KG1 (cell line): ENCODE results near the gene PRKG1.
"Not testable (repeated sequence)": the region's sequence is repeated elsewhere in the genome, so short reads cannot be mapped to it uniquely, and the experiment has no call there.

ENCODE experiments used
- DNase-seq: peaks from one replicate; lab custom pipeline; 2025; lab: John Stamatoyannopoulos, UW

Gene PRKG1

DNA sequence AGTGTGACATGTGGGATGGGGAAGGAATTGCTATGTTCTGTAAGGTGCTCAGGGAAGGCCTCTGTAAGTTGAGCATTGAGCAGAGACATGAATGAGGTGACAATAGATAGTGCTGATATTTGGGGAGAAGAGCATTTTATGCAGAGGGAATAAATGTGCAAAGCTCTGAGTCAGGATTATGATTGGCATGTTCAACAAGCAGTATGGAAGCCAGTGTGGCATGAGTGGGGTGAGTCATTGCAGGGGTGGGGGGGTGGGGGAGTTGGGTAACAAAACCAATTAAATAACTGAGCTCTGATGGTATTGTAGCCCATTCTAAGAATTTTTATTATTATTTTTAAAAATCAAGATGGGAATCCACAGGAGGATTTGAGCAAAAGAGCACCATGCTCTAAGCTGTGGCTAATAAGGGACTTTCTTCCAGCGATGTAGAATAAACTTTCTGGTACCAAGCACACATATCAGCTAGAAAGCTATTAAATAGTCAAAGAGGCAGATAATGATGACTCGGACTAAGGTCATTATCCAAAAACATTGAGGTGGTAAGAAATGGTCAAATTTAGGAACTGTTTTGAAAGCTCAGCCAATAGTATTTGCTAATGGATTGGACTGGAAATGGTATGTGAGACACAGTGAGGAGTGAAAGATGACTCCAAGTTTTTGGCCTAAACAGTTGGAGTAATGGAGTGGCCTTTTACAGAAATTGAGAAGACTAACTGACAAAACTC, 96.4 kb downstream of the PRKG1 start:
- no peak for DNase-seq

- no peak for DNase-seq
Measured at GRCh38 chr10:51171946-51172345, 97.7 kb downstream of the PRKG1 start.

DNA sequence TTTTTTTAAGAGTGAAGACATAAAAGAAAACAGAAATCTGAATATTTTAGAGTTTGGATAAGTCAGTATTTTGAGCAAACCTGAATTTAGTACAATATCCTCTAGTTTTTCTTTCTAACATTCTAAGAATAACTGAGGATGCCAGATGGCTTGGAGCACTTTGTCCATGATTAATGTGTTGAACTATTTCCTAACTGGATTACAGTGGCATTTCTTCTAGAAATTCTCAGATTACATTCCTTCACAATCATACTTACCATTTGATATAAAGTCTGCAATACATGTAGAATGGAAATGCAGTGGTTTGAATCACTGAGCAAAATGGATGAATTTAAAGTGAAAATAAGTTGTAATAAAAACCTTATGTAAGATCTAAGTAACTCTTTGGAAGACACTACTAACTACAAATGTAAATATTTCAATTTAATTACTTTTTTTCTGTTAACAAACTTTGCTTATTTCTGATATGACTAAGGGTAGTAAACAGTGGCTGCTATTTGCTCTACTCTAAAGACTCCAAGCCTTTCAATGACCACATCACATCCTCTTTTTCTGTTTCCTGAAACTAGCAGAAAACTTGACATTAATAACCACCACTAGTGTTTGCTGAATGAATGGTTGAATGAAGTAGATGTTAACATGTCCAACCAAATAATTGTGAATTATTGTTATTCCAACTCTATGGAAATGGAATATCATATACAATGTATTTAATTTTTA, 102.8 kb downstream of the PRKG1 start:
- no peak for DNase-seq

- no peak for DNase-seq
Measured at GRCh38 chr10:51178634-51179033, 104.3 kb downstream of the PRKG1 start.

DNA sequence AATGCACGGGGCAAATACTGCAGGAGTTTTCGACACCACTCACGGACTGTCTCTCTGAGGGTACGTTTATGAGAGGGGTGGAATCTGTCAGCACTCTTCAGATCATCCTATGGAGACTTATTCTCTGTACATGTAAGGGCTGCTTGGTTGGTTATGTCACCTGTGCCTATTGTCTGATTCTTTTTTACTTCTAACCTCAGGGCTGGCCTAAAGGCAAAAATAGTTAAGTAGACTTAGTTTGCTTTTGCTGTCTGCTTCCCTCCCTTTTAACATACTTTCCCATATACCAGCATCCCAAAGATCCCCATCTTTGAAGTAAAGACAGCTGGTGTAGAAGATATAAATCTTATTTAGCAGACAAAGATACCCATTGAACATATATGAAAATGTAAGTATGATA, 105.9 kb downstream of the PRKG1 start:
- no peak for DNase-seq

- DNase-seq: no peak
Measured at GRCh38 chr10:51183783-51184182, 109.5 kb downstream of the PRKG1 start.

DNA sequence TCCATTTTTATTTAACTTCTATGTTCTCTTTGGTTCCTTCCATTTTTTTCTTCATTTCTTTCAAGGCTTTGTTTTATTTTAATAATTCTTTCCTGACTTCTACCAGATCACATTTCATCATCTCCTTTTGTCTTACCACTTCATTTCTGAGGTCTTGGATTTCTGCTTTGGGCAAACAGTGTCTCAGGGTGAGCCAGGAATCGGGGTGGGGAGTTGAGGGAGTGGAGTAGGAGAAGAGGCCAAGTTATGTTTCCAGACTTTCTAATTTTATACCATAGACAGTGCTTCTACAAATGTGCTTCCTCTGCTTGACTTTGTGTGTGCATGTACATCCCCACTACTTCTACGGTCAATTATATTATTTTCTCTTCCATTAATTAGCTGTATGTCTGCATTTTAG, 112.1 kb downstream of the PRKG1 start:
- DNase-seq: no peak

GRCh38 chr10:51188008-51188407, 113.7 kb downstream of the PRKG1 start:
- DNase-seq: no peak

DNA sequence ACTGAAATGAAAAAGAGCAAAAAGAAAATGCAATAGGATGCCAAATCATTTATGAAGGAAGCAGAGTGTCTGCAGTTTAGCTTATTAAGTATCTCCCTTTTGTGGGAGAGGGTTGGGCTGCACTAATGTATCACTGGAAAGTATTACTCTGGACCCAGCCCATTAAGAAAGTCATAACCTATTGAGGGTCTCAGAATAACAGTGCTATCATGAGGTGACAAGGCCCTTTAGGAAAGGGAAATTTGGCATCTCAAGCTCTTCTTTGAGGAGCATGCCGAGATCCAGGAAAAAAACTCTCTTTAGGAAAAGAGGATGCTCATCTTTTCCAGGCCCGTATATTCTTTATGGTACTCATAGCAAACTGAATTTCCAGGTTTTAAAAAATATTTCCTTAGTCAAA, 114.6 kb downstream of the PRKG1 start:
- DNase-seq: no peak

- no peak for DNase-seq
Measured at GRCh38 chr10:51196508-51197175, 122.4 kb downstream of the PRKG1 start.

GRCh38 chr10:51198170-51198569, 123.9 kb downstream of the PRKG1 start:
- no peak for DNase-seq

DNA sequence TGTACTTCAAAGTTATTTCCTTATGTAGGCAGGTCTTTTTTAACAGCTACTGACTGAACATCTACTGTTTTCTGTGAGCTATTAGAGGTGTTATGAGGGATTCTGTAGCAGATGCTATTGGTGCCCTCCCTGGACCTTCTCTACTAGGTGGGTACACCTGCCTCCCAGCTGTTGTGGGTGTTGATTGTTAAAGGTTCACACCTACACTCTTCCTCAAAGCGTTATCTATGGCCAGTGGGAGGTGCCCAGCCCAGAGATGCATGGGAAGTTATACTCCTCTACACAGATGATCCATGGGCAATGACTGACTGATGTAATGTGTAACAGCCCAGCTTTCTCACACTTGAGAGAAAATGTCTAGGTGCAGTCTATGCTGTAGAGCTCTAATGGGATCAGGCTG, 127.7 kb downstream of the PRKG1 start:
- DNase-seq: no peak

DNA sequence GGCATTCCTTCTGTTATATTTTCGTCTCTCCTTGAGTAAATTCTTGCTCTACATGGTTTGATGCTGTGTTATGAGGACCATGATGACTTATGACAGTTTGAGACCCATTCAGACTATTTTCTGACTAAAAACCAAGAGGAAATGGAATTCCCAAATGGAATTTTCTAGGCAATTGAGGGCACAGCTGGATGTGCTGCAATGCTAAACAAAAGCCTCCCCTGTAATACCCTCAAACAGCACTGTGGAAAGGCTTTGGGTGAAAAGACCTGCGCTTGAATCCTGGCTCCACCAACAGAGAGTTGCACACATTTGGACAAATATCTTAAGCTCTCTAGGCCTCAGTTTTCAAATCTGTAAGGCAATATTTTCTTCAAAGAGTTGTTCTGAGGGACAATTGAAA, 129.1 kb downstream of the PRKG1 start:
- DNase-seq: no peak

- DNase-seq: no peak
Measured at GRCh38 chr10:51204066-51204465, 129.8 kb downstream of the PRKG1 start.

DNA sequence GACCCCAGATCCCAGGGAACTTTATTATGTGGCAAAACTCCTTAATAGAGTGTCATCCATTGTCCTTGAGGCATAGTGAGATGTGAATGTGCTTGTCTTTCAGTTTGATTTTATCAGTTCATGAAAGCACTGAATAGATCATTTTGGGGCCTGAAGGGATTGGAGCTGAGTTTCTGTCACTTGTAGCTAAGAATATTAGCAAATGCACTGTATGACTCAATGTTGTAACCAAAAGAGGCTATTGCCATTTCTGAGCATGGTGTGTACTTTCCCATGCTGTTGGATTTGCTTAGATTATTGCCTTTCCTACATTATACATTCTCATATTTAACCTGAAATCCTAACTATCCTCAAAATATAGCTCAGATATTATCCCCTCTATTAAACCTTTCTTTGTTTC, 130.4 kb downstream of the PRKG1 start:
- DNase-seq: no peak

GRCh38 chr10:51206500-51206899, 132.2 kb downstream of the PRKG1 start:
- no peak for DNase-seq

- DNase-seq: not testable (repeated sequence)
Measured at GRCh38 chr10:51212937-51213336, 138.7 kb downstream of the PRKG1 start.

DNA sequence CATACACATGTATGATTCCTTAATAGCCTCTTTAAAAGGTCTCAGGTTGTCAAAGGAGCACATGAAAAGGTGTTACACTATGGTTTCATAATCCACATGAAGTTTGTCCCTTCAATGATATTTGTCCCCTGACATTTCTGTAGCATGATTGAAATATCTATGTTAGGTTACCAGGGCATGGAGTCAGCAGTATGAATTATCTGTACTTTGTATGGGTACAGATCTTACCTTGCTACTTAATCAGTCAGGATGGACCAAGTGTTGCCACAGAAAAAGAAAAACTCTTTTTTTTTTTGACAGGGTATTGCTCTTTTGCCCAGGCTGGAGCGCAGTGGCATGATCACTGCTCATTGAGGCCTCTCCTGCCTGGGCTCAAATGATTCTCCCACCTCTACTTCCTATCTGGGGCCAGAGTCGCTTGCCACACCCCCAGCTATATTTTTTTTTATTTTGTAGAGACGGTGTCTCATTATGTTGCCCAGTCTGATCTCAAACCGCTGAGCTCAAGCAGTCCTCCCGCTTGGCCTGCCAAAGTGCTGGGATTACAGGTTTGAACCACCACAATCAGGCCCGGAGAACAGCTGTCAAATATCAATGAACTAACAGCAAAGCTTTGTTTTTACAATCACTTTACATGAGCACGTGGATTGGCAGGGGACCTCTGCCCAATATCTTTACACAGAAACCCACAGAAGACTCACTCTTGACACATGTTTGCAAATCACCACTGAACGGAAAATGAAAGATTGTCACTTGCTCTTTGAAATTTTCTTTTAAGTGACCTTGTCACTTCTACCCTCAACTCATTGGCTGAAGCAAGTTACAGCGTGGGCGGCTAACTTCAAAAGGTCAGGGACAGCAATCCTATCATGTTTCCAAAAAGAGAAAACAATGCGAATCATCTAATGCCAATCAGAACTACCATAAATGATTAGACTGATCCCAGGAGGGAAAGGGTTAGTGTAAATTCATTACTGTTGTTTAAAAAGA, 140.2 kb downstream of the PRKG1 start:
- DNase-seq: no peak

- DNase-seq: no peak
Measured at GRCh38 chr10:51215951-51216834, 141.9 kb downstream of the PRKG1 start.

DNA sequence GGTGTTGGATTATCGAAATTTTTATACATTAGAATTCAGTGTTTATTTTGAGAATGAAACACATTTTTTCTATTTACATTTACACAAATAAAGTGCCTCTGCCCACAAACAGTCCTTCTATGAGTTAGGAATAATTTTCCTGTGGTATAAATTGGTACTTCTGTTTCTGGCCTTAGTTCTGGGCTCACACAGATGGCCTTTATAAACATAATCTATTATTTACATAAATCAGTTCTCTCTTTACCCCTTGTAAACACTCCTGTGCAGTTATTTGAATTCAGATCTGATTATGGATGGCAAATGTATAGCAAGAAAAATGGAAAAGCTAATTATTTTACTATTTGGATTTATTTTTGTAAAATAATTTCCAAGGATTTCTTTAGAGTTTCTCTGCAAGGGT, 143.2 kb downstream of the PRKG1 start:
- DNase-seq: no peak

- DNase-seq: no peak
Measured at GRCh38 chr10:51224671-51225161, 150.4 kb downstream of the PRKG1 start.
